ENCODE results near the gene BBS9. TPM values are rescaled to one million over a fixed set of nuclear protein-coding genes. Genes with fewer than 3 reads are reported as not detected.

BBS9 gene
- total and polyA plus RNA-seq, 2 of the 4 experiments (the other 2 are of a cell fraction): 7.9 to 9.5 TPM

DNA sequence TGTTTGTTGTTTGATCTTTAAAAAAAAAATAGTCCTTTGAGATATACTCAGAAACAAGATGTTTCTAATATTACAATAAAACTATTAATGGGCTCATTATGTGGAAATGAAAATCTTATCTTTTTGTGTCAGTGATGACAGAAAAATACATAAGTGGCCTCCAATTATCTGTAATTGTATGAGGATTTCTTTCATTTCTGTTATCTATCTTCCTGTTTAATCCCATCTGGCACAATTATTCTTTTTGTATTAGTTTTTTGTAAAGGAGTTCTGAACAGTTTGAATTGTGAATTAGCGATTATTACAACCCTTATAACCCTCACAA lies 270.8 kb downstream of the BBS9 start:
- no CpG with 5 or more reads among the region's 1 CpG for WGBS, 2 experiments (ENCODE audit: extremely low coverage in 2 of 2, insufficient read length in 1 of 2)
- Histone ChIP-seq H2BK15ac (ENCODE audit: low read depth, low read length) (no peak overlapping the region), H3K79me1 (ENCODE audit: low read depth in 1 of 2, low read length in 2 of 2) (no peaks in the 10 kb centered on the region), H4K5ac (ENCODE audit: low read depth, low read length) (no peak overlapping the region), H4K20me1 (ENCODE audit: insufficient read depth, low read length) (no peaks in the 10 kb centered on the region), H2AK5ac (ENCODE audit: low read depth, low read length) (no peak overlapping the region), H3K4me3 (ENCODE audit: insufficient read depth, low read depth, low read length) (no peak overlapping the region), H3K27me3 (ENCODE audit: control insufficient read depth, insufficient read depth, low read length) (no peaks in the 10 kb centered on the region), H4K91ac (ENCODE audit: insufficient read depth, low read depth, low read length) (no peak overlapping the region), H3K4me1 (ENCODE audit: control insufficient read depth, insufficient read depth, low read length) (no peaks in the 10 kb centered on the region), H3K36me3 (ENCODE audit: control insufficient read depth, insufficient read depth, low read length) (no peaks in the 10 kb centered on the region), H2BK20ac (ENCODE audit: low read depth, low read length) (no peak overlapping the region), H3K9me1 (ENCODE audit: insufficient read depth, low read length) (no peaks in the 10 kb centered on the region), H3K18ac (ENCODE audit: low read depth, low read length) (no peak overlapping the region), H3K4me2 (ENCODE audit: low read depth, low read length) (no peak overlapping the region), H3K56ac (ENCODE audit: extremely low read depth, insufficient read depth, low read length) (no peak overlapping the region), H2AFZ (replicated peaks; ENCODE audit: low read length, poor library complexity) (no peak overlapping the region), H3K4ac (ENCODE audit: low read depth, low read length) (no peak overlapping the region), H3K14ac (replicated peaks; ENCODE audit: low read depth, low read length) (no peak overlapping the region), H3K27ac (ENCODE audit: insufficient read depth, low read length) (no peak overlapping the region), H2BK120ac (ENCODE audit: low read depth, low read length) (no peak overlapping the region), H3K9ac (ENCODE audit: low read depth, low read length) (no peak overlapping the region), H4K8ac (ENCODE audit: low read depth in 2 of 2, low read length in 2 of 2) (no peak overlapping the region), H3K23ac (ENCODE audit: low read depth, low read length) (no peak overlapping the region), H2BK5ac (ENCODE audit: low read depth, low read length, poor library complexity, severe bottlenecking) (no peak overlapping the region), H3K9me3 (ENCODE audit: control insufficient read depth, insufficient read depth, low read length) (no peaks in the 10 kb centered on the region), H2AK9ac (replicated peaks; ENCODE audit: low read depth, low read length, poor library complexity) (no peak overlapping the region)
- CTCF ChIA-PET: no interaction called here
- in situ Hi-C loops (cut with MboI; ENCODE audit: low sequenced_read_pairs) (no loop called here), intact Hi-C loops (cut with micrococcal nuclease) (no loop called here), dilution Hi-C loops (cut with HindIII; ENCODE audit: low sequenced_read_pairs, unreplicated experiment) (no loop called here)
- no peak for DNase-seq
- POLR2A ChIA-PET (ENCODE audit: unreplicated experiment): interaction anchor here (0.5 kb wide), 1 partner anchor 24 kb away, joined by 3 read pairs; no protein-coding TSS in a partner anchor
- no peak for ATAC-seq (ENCODE audit: low read depth)
- no TSS peak for BruUV-seq (replicated peaks)
- TF ChIP-seq NFE2L2 (IDR thresholded peaks at IDR 0.05; ENCODE audit: low read depth, low read length) (no peak), MAZ (IDR thresholded peaks at IDR 0.05; ENCODE audit: borderline replicate concordance, low read depth, low read length) (no peak), FOS (IDR thresholded peaks at IDR 0.05; ENCODE audit: low read depth, low read length) (no peak), CHD1 (IDR thresholded peaks at IDR 0.05; ENCODE audit: low read depth, low read length) (no peak), POLR2A (IDR thresholded peaks at IDR 0.05; ENCODE audit: low read depth, low read length) (no peak), MXI1 (IDR thresholded peaks at IDR 0.05; ENCODE audit: borderline replicate concordance, low read depth, low read length) (no peak), BHLHE40 (IDR thresholded peaks at IDR 0.05; ENCODE audit: low read depth, low read length) (no peak), RAD21 (IDR thresholded peaks at IDR 0.05; ENCODE audit: low read length) (no peak), RFX5 (IDR thresholded peaks at IDR 0.05; ENCODE audit: low read depth, low read length) (no peak)
